Fibroblast of lung (primary cell): ENCODE data around the gene RBM17. TPM values are rescaled to one million over a fixed set of nuclear protein-coding genes. Genes with fewer than 3 reads are reported as not detected.

ENCODE experiments used
- DNase-seq, 2 donors: peaks; one replicate each; pipeline versions ENCODE4 v3.0.0 to v3.0.0-alpha.2; 2010; ENCODE audit warnings: low read depth in 2 of 2
- H2AFZ ChIP-seq: 2 replicates; pipeline ENCODE4 v1.5.1; 2012; ENCODE audit warnings: low read length, control low read depth, inconsistent platforms
- H3K27ac ChIP-seq: 2 replicates; pipeline ENCODE4 v1.5.1; 2011; ENCODE audit warnings: low read length, control low read depth; ENCODE audit not compliant: insufficient read depth
- H3K27me3 ChIP-seq: 2 replicates; pipeline ENCODE4 v1.5.1; 2011; ENCODE audit warnings: mild to moderate bottlenecking, low read length; ENCODE audit not compliant: control insufficient read depth, insufficient read depth
- H3K36me3 ChIP-seq: 2 replicates; pipeline ENCODE4 v1.5.1; 2011; ENCODE audit warnings: low read length; ENCODE audit not compliant: control insufficient read depth, insufficient read depth
- H3K4me1 ChIP-seq: 2 replicates; pipeline ENCODE4 v1.5.1; 2011; ENCODE audit warnings: low read length; ENCODE audit not compliant: control insufficient read depth, insufficient read depth; ENCODE audit errors: extremely low read depth
- H3K4me2 ChIP-seq: 2 replicates; pipeline ENCODE4 v1.5.1; 2011; ENCODE audit warnings: low read length, control low read depth; ENCODE audit not compliant: insufficient read depth; ENCODE audit errors: extremely low read depth
- H3K4me3 ChIP-seq, 4 experiments: fragments of 200-600 bp in 1 of 4; sonication (generic) in 1 of 4; replicated peaks in 1 of 4; 2 replicates each; pipeline ENCODE4 v1.5.1; 2011 to 2016; ENCODE audit warnings: low read length in 4 of 4, low read depth in 3 of 4, mild to moderate bottlenecking in 3 of 4, control low read depth in 2 of 4, inconsistent platforms in 1 of 4, mixed read lengths in 1 of 4; ENCODE audit not compliant: insufficient read depth in 1 of 4; ENCODE audit errors: control extremely low read depth in 1 of 4
- H3K79me2 ChIP-seq: 2 replicates; pipeline ENCODE4 v1.5.1; 2012; ENCODE audit warnings: mild to moderate bottlenecking, low read length, inconsistent platforms; ENCODE audit not compliant: control insufficient read depth, insufficient read depth
- H3K9ac ChIP-seq: 2 replicates; pipeline ENCODE4 v1.5.1; 2011; ENCODE audit warnings: mild to moderate bottlenecking, low read length, control low read depth; ENCODE audit not compliant: insufficient read depth
- H3K9me3 ChIP-seq: 2 replicates; pipeline ENCODE4 v1.5.1; 2012; ENCODE audit warnings: low read depth, low read length; ENCODE audit not compliant: control insufficient read depth, insufficient read depth
- H4K20me1 ChIP-seq: 2 replicates; pipeline ENCODE4 v1.5.1; 2011; ENCODE audit warnings: low read length; ENCODE audit not compliant: control insufficient read depth, insufficient read depth; ENCODE audit errors: extremely low read depth
- CTCF ChIP-seq, 2 donors: IDR thresholded peaks in 1 of 2; conservative IDR thresholded peaks in 1 of 2; 1 replicate in 1 of 2; 2 replicates in 1 of 2; pipeline ENCODE4 v1.5.1; 2011 to 2012; ENCODE audit warnings: low read length in 2 of 2, control low read depth in 1 of 2, inconsistent platforms in 1 of 2, low read depth in 1 of 2, mild to moderate bottlenecking in 1 of 2
- EZH2 ChIP-seq: IDR thresholded peaks from 2 replicates; pipeline ENCODE4 v1.5.1; 2012; ENCODE audit warnings: low read length, control low read depth, mild to moderate bottlenecking; ENCODE audit errors: missing control alignments
- polyA plus RNA-seq, 2 donors: library from polyadenylated mRNA; depleted of rRNA in 1 of 2; stranded (reverse) in 1 of 2; unstranded in 1 of 2; fragments of >200 nt; gene quantifications; 2 replicates each; pipeline ENCODE4 v1.2.1, GENCODE V29; 2011 to 2012; ENCODE audit warnings: missing spikeins in 1 of 2
- total RNA-seq: library from RNA; depleted of rRNA; stranded (reverse); fragments of >200 nt; gene quantifications from 2 replicates; pipeline ENCODE4 v1.2.1, GENCODE V29; 2014

RBM17 gene
- total and polyA plus RNA-seq, 2 donors (not counting 1 experiment from before 2014, with no cell fraction given) = 28.9 to 46.1 TPM

- Histone ChIP-seq H4K20me1 (no peaks in the 10 kb centered on the region), H3K9ac (no peak overlapping the region), H3K27me3 (no peaks in the 10 kb centered on the region), H3K79me2 (no peaks in the 10 kb centered on the region), H3K9me3 (no peaks in the 10 kb centered on the region), H3K27ac (no peak overlapping the region), H2AFZ (no peak overlapping the region), H3K4me3 (no peak overlapping the region), H3K4me1 (peaks cover 21% of the 10 kb centered on the region), H3K4me2 (no peak overlapping the region), H3K36me3 (no peaks in the 10 kb centered on the region)
- no peak for DNase-seq
- no peak for TF ChIP-seq EZH2
- TF ChIP-seq CTCF (conservative IDR thresholded peaks at IDR 0.05 in 1 of 2, IDR thresholded peaks at IDR 0.05 in 1 of 2; ENCODE audit: low read depth in 1 of 2, low read length in 2 of 2) = no peak
Measured at GRCh38 chr10:6139470-6139869, 50.6 kb downstream of the RBM17 start.

- no peaks in the 10 kb centered on the region for H3K27me3 ChIP-seq
- no peak overlapping the region for H3K4me3 ChIP-seq
- TF ChIP-seq CTCF (conservative IDR thresholded peaks at IDR 0.05 in 1 of 2, IDR thresholded peaks at IDR 0.05 in 1 of 2; ENCODE audit: low read depth in 1 of 2, low read length in 2 of 2) (no peak), EZH2 (no peak)
- H3K9me3 ChIP-seq = no peaks in the 10 kb centered on the region
- H3K9ac ChIP-seq = no peak overlapping the region
- no peaks in the 10 kb centered on the region for H3K36me3 ChIP-seq
- peak overlapping the region; percentile 87 for H3K27ac ChIP-seq
- no peak overlapping the region for H2AFZ ChIP-seq
- DNase-seq = no peak
- peaks cover 21% of the 10 kb centered on the region for H3K4me1 ChIP-seq
- H3K4me2 ChIP-seq = no peak overlapping the region
- H4K20me1 ChIP-seq = no peaks in the 10 kb centered on the region
- peaks cover 4% of the 10 kb centered on the region for H3K79me2 ChIP-seq
Measured at GRCh38 chr10:6140141-6140841, 51.5 kb downstream of the RBM17 start.

- Histone ChIP-seq H4K20me1 (no peaks in the 10 kb centered on the region), H3K27me3 (no peaks in the 10 kb centered on the region), H3K36me3 (no peaks in the 10 kb centered on the region), H3K9me3 (no peaks in the 10 kb centered on the region), H3K9ac (no peak overlapping the region), H3K27ac (peak overlapping the region; percentile 87), H3K4me2 (peak overlapping the region; percentile 18), H2AFZ (no peak overlapping the region), H3K79me2 (peaks cover 8% of the 10 kb centered on the region), H3K4me3 (peak overlapping the region in 2 of 4 experiments; percentile 39 to 56), H3K4me1 (peaks cover 19% of the 10 kb centered on the region)
- no peak for DNase-seq
- no peak for TF ChIP-seq EZH2
- no peak for TF ChIP-seq CTCF (conservative IDR thresholded peaks at IDR 0.05 in 1 of 2, IDR thresholded peaks at IDR 0.05 in 1 of 2; ENCODE audit: low read depth in 1 of 2, low read length in 2 of 2)
Measured at GRCh38 chr10:6140965-6141295, 52.1 kb downstream of the RBM17 start.
